H9 (cell line): ENCODE results near the gene KIRREL3. TPM values are rescaled to one million over a fixed set of nuclear protein-coding genes. Genes with fewer than 3 reads are reported as not detected.

Experiments used
- DNase-seq: peaks from one replicate; pipeline ENCODE4 v3.0.0-alpha.2; 2017
- H2AFZ ChIP-seq: one replicate; pipeline ENCODE4 v1.6.1; 2013; ENCODE audit warnings: mild to moderate bottlenecking, low read length, control low read depth, moderate library complexity
- H2AK5ac ChIP-seq: 2 replicates; pipeline ENCODE4 v1.6.1; 2013; ENCODE audit warnings: low read length, control low read depth, mixed read lengths; ENCODE audit not compliant: insufficient read length
- H2BK120ac ChIP-seq: one replicate; pipeline ENCODE4 v1.6.1; 2013; ENCODE audit warnings: low read depth, mild to moderate bottlenecking, low read length, control low read depth, inconsistent platforms; ENCODE audit not compliant: poor library complexity, severe bottlenecking
- H2BK12ac ChIP-seq: 2 replicates; pipeline ENCODE4 v1.6.1; 2013; ENCODE audit warnings: low read length, control low read depth, mixed read lengths, low read depth; ENCODE audit not compliant: insufficient read length
- H2BK15ac ChIP-seq: 2 replicates; pipeline ENCODE4 v1.6.1; 2013; ENCODE audit warnings: low read depth, low read length, control low read depth
- H2BK20ac ChIP-seq: one replicate; pipeline ENCODE4 v1.6.1; 2013; ENCODE audit warnings: low read depth, mild to moderate bottlenecking, low read length, control low read depth, inconsistent platforms; ENCODE audit not compliant: poor library complexity, severe bottlenecking
- H2BK5ac ChIP-seq: 2 replicates; pipeline ENCODE4 v1.6.1; 2013; ENCODE audit warnings: low read length, control low read depth, mixed read lengths; ENCODE audit not compliant: insufficient read length
- H3K14ac ChIP-seq: 2 replicates; pipeline ENCODE4 v1.6.1; 2013; ENCODE audit warnings: low read length, control low read depth; ENCODE audit not compliant: insufficient read depth
- H3K18ac ChIP-seq: 2 replicates; pipeline ENCODE4 v1.6.1; 2013; ENCODE audit warnings: low read depth, mild to moderate bottlenecking, mixed read lengths, low read length, control low read depth; ENCODE audit not compliant: insufficient read length
- H3K23ac ChIP-seq: 2 replicates; pipeline ENCODE4 v1.6.1; 2013; ENCODE audit warnings: low read length, control low read depth, mixed read lengths, low read depth; ENCODE audit not compliant: insufficient read length
- H3K23me2 ChIP-seq: 2 replicates; pipeline ENCODE4 v1.6.1; 2013; ENCODE audit warnings: low read depth, mild to moderate bottlenecking, mixed read lengths, low read length, control low read depth; ENCODE audit not compliant: insufficient read length, poor library complexity, severe bottlenecking
- H3K27ac ChIP-seq: 2 replicates; pipeline ENCODE4 v1.5.1; 2013; ENCODE audit warnings: low read length, control low read depth, mixed read lengths, low read depth; ENCODE audit not compliant: insufficient read length
- H3K27me3 ChIP-seq: 2 replicates; pipeline ENCODE4 v1.6.1; 2013; ENCODE audit warnings: low read length, control low read depth, inconsistent platforms; ENCODE audit not compliant: insufficient read depth
- H3K4ac ChIP-seq: 2 replicates; pipeline ENCODE4 v1.6.1; 2013; ENCODE audit warnings: low read depth, mild to moderate bottlenecking, control low read depth, inconsistent platforms, low read length, moderate library complexity
- H3K4me1 ChIP-seq: 2 replicates; pipeline ENCODE4 v1.6.1; 2013; ENCODE audit warnings: low read length, control low read depth, inconsistent platforms; ENCODE audit not compliant: insufficient read depth
- H3K4me2 ChIP-seq: 2 replicates; pipeline ENCODE4 v1.6.1; 2013; ENCODE audit warnings: low read length, control low read depth, mixed read lengths; ENCODE audit not compliant: insufficient read length, insufficient read depth
- H3K56ac ChIP-seq: 2 replicates; pipeline ENCODE4 v1.6.1; 2013; ENCODE audit warnings: low read depth, mild to moderate bottlenecking, mixed read lengths, low read length, control low read depth; ENCODE audit not compliant: insufficient read length
- H3K79me1 ChIP-seq: 2 replicates; pipeline ENCODE4 v1.6.1; 2013; ENCODE audit warnings: low read depth, mild to moderate bottlenecking, moderate library complexity, low read length, control low read depth, inconsistent platforms; ENCODE audit not compliant: insufficient read depth, poor library complexity, severe bottlenecking
- H3K79me2 ChIP-seq: 2 replicates; pipeline ENCODE4 v1.6.1; 2013; ENCODE audit warnings: low read length, control low read depth, inconsistent platforms; ENCODE audit not compliant: insufficient read depth
- H3K9ac ChIP-seq: 2 replicates; pipeline ENCODE4 v1.6.1; 2013; ENCODE audit warnings: low read length, control low read depth, mixed read lengths; ENCODE audit not compliant: insufficient read length; ENCODE audit errors: extremely low read depth
- H3K9me3 ChIP-seq: one replicate; pipeline ENCODE4 v1.6.1; 2013; ENCODE audit warnings: low read depth, low read length, inconsistent platforms; ENCODE audit not compliant: control insufficient read depth
- H3T11ph ChIP-seq: one replicate; pipeline ENCODE4 v1.6.1; 2013; ENCODE audit warnings: mild to moderate bottlenecking, low read length, control low read depth, inconsistent platforms
- H4K20me1 ChIP-seq: one replicate; pipeline ENCODE4 v1.6.1; 2013; ENCODE audit not compliant: control insufficient read depth, insufficient read length, insufficient read depth
- H4K5ac ChIP-seq: 2 replicates; pipeline ENCODE4 v1.6.1; 2013; ENCODE audit warnings: low read depth, mild to moderate bottlenecking, mixed read lengths, low read length, control low read depth; ENCODE audit not compliant: insufficient read length
- H4K8ac ChIP-seq: replicated peaks from 2 replicates; pipeline ENCODE4 v1.6.1; 2013; ENCODE audit warnings: low read length, control low read depth, mixed read lengths, low read depth; ENCODE audit not compliant: insufficient read length
- H4K91ac ChIP-seq: 2 replicates; pipeline ENCODE4 v1.6.1; 2013; ENCODE audit warnings: low read depth, mild to moderate bottlenecking, moderate library complexity, mixed read lengths, low read length, control low read depth; ENCODE audit not compliant: insufficient read length
- H3K27ac Mint-ChIP-seq, 3 experiments: 2 replicates in 2 of 3; 3 replicates in 1 of 3; pipeline ENCODE4 v1.8.0; 2020 to 2021; ENCODE audit warnings: mixed read lengths in 3 of 3, mild to moderate bottlenecking in 1 of 3, moderate library complexity in 1 of 3
- H3K27me3 Mint-ChIP-seq: 2 replicates; pipeline ENCODE4 v1.8.0; 2021; ENCODE audit warnings: low read depth, mild to moderate bottlenecking, moderate library complexity, mixed read lengths
- H3K36me3 Mint-ChIP-seq, 3 experiments: 2 replicates in 2 of 3; 3 replicates in 1 of 3; pipeline ENCODE4 v1.8.0; 2020 to 2021; ENCODE audit warnings: low read depth in 3 of 3, mixed read lengths in 3 of 3; ENCODE audit not compliant: insufficient read depth in 1 of 3
- H3K4me1 Mint-ChIP-seq, 2 experiments: 2 replicates each; pipeline ENCODE4 v1.8.0; 2020; ENCODE audit warnings: mixed read lengths in 2 of 2
- H3K4me3 Mint-ChIP-seq, 2 experiments: 2 replicates in 1 of 2; 3 replicates in 1 of 2; pipeline ENCODE4 v1.8.0; 2020 to 2021; ENCODE audit warnings: mild to moderate bottlenecking in 2 of 2, mixed read lengths in 2 of 2, moderate library complexity in 1 of 2
- H3K9me3 Mint-ChIP-seq, 2 experiments: 2 replicates in 1 of 2; 3 replicates in 1 of 2; pipeline ENCODE4 v1.8.0; 2020; ENCODE audit warnings: mild to moderate bottlenecking in 2 of 2, mixed read lengths in 2 of 2, moderate library complexity in 1 of 2
- WGBS: extraction: QIAGEN DNeasy Blood & Tissue Kit; methylation state at CpG from one replicate; pipeline ENCODE4 v1.1.7; 2013; ENCODE audit warnings: missing lambda C conversion rate, low lambda C conversion rate, mixed read lengths; ENCODE audit not compliant: insufficient read length; ENCODE audit errors: extremely low coverage; 5-methylcytosine and 5-hydroxymethylcytosine counted together
- total RNA-seq: library from RNA; stranded (reverse); gene quantifications from 2 replicates; pipeline ENCODE4 v1.2.1, GENCODE V29; 2021
- TF ChIP-seq, protein P1 (sequence below): fragments of 200-600 bp; sonication (generic); conservative IDR thresholded peaks from 3 replicates; pipeline ENCODE4 v1.8.0; 2021; ENCODE audit warnings: antibody characterized with exemption, mild to moderate bottlenecking

Gene KIRREL3
- total RNA-seq, 1 experiment from 2014 or later: 0.17 TPM

GRCh38 chr11:126664643-126665042, 335.9 kb downstream of the KIRREL3 start:
- no peak overlapping the region for H2AFZ ChIP-seq
- no peak overlapping the region for H3K56ac ChIP-seq
- WGBS: no CpG with 5 or more reads among the region's 2 CpGs
- H3T11ph ChIP-seq: no peak overlapping the region
- H2BK20ac ChIP-seq: no peak overlapping the region
- H3K9me3 Mint-ChIP-seq: no peaks in the 10 kb centered on the region; a peak in 1 of 5 replicates
- H3K23ac ChIP-seq: no peak overlapping the region
- no peak overlapping the region for H4K91ac ChIP-seq
- H2AK5ac ChIP-seq: no peak overlapping the region
- H4K5ac ChIP-seq: no peak overlapping the region
- no peak overlapping the region for H3K4me3 Mint-ChIP-seq
- no peak overlapping the region for H2BK15ac ChIP-seq
- H3K9ac ChIP-seq: no peak overlapping the region
- no peak overlapping the region for H3K18ac ChIP-seq
- no peak overlapping the region for H4K8ac ChIP-seq
- H3K4ac ChIP-seq: no peak overlapping the region
- H3K9me3 ChIP-seq: no peaks in the 10 kb centered on the region
- TF ChIP-seq, protein P1, sequence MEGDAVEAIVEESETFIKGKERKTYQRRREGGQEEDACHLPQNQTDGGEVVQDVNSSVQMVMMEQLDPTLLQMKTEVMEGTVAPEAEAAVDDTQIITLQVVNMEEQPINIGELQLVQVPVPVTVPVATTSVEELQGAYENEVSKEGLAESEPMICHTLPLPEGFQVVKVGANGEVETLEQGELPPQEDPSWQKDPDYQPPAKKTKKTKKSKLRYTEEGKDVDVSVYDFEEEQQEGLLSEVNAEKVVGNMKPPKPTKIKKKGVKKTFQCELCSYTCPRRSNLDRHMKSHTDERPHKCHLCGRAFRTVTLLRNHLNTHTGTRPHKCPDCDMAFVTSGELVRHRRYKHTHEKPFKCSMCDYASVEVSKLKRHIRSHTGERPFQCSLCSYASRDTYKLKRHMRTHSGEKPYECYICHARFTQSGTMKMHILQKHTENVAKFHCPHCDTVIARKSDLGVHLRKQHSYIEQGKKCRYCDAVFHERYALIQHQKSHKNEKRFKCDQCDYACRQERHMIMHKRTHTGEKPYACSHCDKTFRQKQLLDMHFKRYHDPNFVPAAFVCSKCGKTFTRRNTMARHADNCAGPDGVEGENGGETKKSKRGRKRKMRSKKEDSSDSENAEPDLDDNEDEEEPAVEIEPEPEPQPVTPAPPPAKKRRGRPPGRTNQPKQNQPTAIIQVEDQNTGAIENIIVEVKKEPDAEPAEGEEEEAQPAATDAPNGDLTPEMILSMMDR: no peak
- no peak overlapping the region for H3K4me2 ChIP-seq
- H2BK12ac ChIP-seq: no peak overlapping the region
- no peak overlapping the region for H2BK5ac ChIP-seq
- H3K36me3 Mint-ChIP-seq: peaks cover 0 to 7% (median 1%) of the 10 kb centered on the region in 3 experiments; a peak in 1 of 7 replicates
- H3K4me1 Mint-ChIP-seq: peaks cover 13 to 21% of the 10 kb centered on the region in 2 experiments
- H3K79me2 ChIP-seq: no peaks in the 10 kb centered on the region
- no peaks in the 10 kb centered on the region; the same call in 1 of the 2 replicates for H3K4me1 ChIP-seq
- no peak for DNase-seq
- H3K27ac Mint-ChIP-seq: no peak overlapping the region
- peaks cover 2% of the 10 kb centered on the region; the same call in 1 of the 2 replicates for H3K27me3 ChIP-seq
- no peak overlapping the region for H3K27ac ChIP-seq
- peaks cover 59% of the 10 kb centered on the region for H3K27me3 Mint-ChIP-seq
- H3K23me2 ChIP-seq: no peaks in the 10 kb centered on the region
- no peaks in the 10 kb centered on the region for H4K20me1 ChIP-seq
- H3K79me1 ChIP-seq: no peaks in the 10 kb centered on the region
- H2BK120ac ChIP-seq: no peak overlapping the region
- H3K14ac ChIP-seq: no peak overlapping the region
